IPS-18a (cell line): ENCODE measurements around the gene FGF11.

ENCODE experiments used
- H3K27ac ChIP-seq: one replicate; pipeline ENCODE4 v1.5.1; 2013; ENCODE audit warnings: low read length
- H3K27me3 ChIP-seq: one replicate; pipeline ENCODE4 v1.6.1; 2013; ENCODE audit warnings: mild to moderate bottlenecking, low read length; ENCODE audit not compliant: control insufficient read depth, insufficient read depth
- H3K36me3 ChIP-seq: one replicate; pipeline ENCODE4 v1.6.1; 2013; ENCODE audit warnings: low read depth, low read length; ENCODE audit not compliant: control insufficient read depth
- H3K4me1 ChIP-seq: one replicate; pipeline ENCODE4 v1.6.1; 2013; ENCODE audit warnings: low read depth, low read length; ENCODE audit not compliant: control insufficient read depth
- H3K4me3 ChIP-seq: one replicate; pipeline ENCODE4 v1.5.1; 2013; ENCODE audit warnings: low read length
- H3K9ac ChIP-seq: one replicate; pipeline ENCODE4 v1.6.1; 2013; ENCODE audit warnings: mild to moderate bottlenecking, low read length, moderate library complexity
- H3K9me3 ChIP-seq: one replicate; pipeline ENCODE4 v1.6.1; 2013; ENCODE audit warnings: low read depth, low read length; ENCODE audit not compliant: control insufficient read depth

Gene FGF11

DNA sequence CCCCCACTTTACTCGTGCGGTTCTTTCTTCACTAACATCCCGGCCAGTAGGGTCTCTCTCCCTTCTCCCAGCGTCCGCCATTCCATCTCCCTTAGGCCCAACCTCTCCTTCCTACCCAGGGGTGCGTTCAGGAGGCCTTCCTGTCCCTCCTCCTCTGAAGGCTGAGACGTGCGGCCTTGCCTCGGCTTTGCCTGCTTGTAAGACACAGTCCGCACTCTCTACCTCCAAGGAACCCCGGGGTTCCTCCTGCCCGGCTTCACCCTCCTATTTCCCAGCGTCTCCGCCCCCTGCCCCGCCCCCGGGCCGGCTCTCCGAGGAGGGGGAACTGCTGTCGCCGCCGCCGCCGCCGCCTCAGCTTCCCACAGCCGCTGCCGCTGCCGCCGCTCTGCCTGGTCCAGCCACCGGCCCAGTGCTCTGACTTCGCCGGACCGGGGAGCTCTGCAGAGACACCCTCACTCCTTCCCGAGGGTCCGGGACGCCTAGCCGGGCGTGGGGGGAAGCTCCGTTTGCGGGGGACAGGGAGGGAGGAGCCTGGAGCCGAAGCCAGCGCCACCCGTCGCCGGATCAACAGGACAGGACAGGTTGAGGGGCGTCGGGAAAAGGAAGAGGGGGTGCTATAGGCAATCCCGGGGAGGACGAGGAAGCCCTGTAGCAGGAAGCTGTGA lies 1.2 kb upstream of the FGF11 start:
- Histone ChIP-seq H3K4me3 (peak overlapping the region; percentile 91), H3K36me3 (no peaks in the 10 kb centered on the region), H3K9me3 (no peaks in the 10 kb centered on the region), H3K27me3 (peaks cover 61% of the 10 kb centered on the region), H3K4me1 (peaks cover 23% of the 10 kb centered on the region), H3K9ac (no peak overlapping the region), H3K27ac (no peak overlapping the region)

DNA sequence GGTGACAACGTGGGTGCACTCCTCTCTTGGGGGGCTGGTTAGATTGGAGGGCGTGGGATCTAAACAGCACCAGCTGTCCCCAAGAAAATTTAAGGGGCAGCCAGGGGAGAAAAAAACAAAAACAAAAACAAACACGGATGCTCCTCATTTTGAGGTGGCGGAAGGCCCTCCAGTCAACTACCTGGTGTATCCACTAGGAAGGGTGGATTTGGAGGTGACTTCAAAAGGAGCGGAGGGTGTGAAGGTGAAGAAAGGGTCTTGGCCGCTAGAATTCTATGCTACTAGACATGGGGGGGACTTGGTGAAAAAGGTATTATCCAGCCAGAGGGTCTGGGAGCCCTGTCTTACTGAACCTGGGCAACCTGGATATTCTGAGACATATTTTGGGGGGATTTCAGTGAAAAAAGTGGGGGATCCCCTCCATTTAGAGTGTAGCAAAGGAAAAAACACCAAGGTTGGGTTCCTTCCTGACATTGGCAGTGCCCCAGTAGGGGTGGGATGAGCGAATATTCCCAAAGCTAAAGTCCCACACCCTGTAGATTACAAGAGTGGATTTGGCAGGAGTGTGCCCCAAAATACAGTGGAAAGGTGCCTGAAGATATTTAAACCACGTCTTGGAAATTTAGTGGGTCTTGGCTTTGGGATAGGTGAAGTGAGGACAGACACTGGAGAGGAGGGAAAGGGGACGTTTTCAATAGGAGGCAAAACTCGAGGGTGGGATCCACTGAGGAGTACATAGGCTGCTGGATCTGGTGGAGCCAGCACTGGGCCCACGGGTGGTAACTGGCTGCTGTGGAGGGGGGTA lies 454 bp upstream of the FGF11 start:
- Histone ChIP-seq H3K36me3 (no peaks in the 10 kb centered on the region), H3K27me3 (peaks cover 67% of the 10 kb centered on the region), H3K4me3 (peak overlapping the region; percentile 91), H3K9me3 (no peaks in the 10 kb centered on the region), H3K27ac (no peak overlapping the region), H3K9ac (no peak overlapping the region), H3K4me1 (peaks cover 23% of the 10 kb centered on the region)

DNA sequence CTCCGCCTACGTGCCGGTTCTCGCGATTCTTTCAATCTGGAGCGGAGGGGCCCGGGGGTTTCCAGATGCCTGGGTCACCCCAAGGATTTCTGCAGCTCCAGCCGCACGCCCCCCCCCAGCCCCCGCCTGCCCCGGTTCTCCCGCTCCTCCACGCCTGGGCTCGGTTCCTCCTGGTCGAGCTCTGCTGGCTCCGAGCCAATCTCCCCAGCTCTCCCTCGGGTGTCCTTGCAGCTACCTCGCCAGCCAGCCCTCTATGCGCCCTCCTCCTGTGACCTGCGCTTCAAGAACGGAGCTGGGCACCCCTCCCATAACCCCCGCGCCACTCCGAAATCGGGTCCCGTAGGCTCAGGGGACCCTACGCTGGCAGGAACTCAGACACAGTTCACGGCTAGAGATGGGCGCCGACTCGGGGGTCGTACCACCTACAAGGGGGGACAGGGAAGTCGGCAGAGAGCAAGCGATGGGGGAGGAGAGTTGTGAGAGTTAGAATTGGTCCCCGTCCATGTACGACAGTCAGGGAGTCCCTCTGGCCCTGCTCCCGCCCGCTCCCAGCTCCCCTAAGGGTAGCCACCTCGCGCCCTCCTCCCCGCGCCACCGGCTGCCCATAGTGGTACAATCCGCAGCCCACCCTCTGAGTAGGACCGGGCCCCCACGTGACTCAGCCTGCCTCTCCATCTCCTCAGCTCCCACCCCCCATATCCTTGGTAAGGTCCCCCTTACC lies 961 bp downstream of the FGF11 start:
- Histone ChIP-seq H3K36me3 (no peaks in the 10 kb centered on the region), H3K4me3 (peak overlapping the region; percentile 91), H3K4me1 (peaks cover 23% of the 10 kb centered on the region), H3K9me3 (no peaks in the 10 kb centered on the region), H3K27ac (peak overlapping the region; percentile 70), H3K27me3 (peaks cover 72% of the 10 kb centered on the region), H3K9ac (peak overlapping the region; percentile 85)

DNA sequence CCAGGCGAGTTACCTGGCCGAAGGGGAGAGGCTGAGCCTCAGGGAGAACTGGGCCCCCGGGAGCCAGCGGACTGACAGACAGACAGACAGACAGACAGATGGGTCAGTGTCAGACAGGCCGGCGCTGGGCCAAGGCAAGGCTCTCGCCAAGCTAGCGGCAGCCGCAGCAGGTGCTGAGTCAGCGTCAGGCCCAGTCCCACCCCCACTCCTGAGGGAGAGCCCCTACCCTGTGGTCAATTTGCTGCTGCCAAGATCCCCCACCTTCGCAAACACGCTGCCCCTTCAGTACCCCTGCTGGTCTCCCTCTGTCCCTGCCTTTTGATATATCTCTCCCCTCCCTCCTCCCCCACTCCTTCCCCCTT lies 1.5 kb downstream of the FGF11 start:
- Histone ChIP-seq H3K27me3 (peaks cover 68% of the 10 kb centered on the region), H3K36me3 (no peaks in the 10 kb centered on the region), H3K4me3 (peak overlapping the region; percentile 91), H3K4me1 (peaks cover 21% of the 10 kb centered on the region), H3K9ac (peak overlapping the region; percentile 85), H3K9me3 (no peaks in the 10 kb centered on the region), H3K27ac (peak overlapping the region; percentile 70)

DNA sequence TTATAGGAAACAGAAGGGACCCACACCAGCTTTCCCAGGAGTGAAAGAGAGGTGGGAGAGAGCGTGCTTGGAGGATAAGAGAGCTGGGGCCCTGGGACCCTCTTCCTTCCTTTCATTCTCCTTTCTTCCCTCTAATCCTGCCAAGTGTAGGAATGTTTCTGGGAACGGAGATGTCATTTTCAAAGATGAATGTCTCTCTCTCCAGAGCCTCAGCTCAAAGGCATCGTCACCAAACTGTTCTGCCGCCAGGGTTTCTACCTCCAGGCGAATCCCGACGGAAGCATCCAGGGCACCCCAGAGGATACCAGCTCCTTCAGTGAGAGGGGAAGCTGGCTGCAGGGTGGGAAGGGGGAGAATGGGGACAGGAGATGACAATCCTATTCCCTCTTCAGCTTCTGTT lies 2.0 kb downstream of the FGF11 start:
- Histone ChIP-seq H3K4me1 (peaks cover 22% of the 10 kb centered on the region), H3K4me3 (peak overlapping the region; percentile 91), H3K27ac (no peak overlapping the region), H3K36me3 (no peaks in the 10 kb centered on the region), H3K27me3 (peaks cover 63% of the 10 kb centered on the region), H3K9ac (peak overlapping the region; percentile 85), H3K9me3 (no peaks in the 10 kb centered on the region)

DNA sequence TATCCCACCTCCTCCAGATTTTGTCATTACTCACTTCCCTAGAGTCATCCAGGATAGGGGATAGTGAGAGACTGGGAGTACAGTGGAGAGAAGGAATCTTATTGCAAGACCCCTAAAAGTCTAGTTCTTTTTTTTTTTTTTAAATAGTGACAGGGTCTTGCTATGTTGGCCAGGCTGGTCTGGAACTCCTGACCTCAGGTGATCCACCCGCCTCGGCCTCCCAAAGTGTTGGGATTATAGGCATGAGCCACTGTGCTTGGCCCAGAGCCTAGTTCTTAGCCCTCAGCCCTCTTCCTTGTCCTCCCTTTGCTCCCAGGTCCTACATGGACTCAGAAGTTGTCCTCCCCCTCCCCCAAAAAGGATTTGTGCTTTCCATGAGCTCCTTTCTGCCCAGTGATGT lies 2.8 kb downstream of the FGF11 start:
- Histone ChIP-seq H3K9ac (no peak overlapping the region), H3K4me1 (peaks cover 21% of the 10 kb centered on the region), H3K36me3 (no peaks in the 10 kb centered on the region), H3K4me3 (no peak overlapping the region), H3K9me3 (no peaks in the 10 kb centered on the region), H3K27me3 (peaks cover 57% of the 10 kb centered on the region), H3K27ac (no peak overlapping the region)

DNA sequence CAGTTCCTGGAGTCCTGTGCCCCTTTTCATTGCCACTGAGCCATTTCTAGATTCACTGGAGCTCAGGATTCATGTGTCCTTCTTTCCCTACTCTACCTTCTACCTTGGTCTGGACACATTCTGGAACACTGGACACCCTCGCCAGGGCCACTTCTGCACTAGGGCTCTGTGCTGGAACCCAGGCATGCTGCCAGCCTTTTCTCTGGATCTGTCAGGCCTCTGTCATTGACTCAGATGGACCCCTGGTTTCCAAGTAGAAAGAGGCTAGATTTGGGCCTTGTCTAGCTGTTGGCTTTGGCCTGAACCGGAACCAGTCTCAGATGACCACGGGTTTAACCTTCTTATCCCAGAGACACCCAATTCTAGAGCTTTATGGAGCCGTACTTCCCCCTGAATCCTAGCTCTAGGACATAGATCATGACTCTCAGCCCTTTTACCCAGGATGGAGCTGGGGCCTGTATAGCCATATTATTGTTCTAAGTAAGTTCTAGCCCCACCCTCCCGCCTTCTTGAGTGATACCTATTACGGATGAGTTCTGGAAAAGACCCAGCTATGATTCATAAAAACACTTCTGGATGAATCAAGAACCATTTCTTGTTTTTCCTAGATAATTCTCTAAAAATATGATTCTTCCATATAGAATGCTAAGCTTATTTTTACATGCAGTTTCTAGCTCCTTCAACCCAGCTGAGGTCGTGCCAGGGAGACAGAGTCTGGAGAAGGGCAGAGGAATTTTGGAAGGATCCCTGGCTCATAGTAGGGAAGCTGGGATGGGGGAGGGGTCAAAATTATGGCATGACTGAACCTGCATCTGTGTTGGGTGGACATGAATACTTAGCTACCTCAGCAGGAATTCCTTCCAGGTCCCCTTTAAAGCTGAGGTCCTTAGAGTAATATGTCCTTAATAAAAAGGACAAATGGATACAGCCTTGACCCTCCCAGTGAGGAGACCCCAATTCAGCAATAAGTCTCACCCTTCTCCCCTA lies 4.5 kb downstream of the FGF11 start:
- Histone ChIP-seq H3K4me3 (no peak overlapping the region), H3K36me3 (no peaks in the 10 kb centered on the region), H3K4me1 (peaks cover 13% of the 10 kb centered on the region), H3K27ac (no peak overlapping the region), H3K9me3 (no peaks in the 10 kb centered on the region), H3K27me3 (peaks cover 41% of the 10 kb centered on the region), H3K9ac (no peak overlapping the region)

DNA sequence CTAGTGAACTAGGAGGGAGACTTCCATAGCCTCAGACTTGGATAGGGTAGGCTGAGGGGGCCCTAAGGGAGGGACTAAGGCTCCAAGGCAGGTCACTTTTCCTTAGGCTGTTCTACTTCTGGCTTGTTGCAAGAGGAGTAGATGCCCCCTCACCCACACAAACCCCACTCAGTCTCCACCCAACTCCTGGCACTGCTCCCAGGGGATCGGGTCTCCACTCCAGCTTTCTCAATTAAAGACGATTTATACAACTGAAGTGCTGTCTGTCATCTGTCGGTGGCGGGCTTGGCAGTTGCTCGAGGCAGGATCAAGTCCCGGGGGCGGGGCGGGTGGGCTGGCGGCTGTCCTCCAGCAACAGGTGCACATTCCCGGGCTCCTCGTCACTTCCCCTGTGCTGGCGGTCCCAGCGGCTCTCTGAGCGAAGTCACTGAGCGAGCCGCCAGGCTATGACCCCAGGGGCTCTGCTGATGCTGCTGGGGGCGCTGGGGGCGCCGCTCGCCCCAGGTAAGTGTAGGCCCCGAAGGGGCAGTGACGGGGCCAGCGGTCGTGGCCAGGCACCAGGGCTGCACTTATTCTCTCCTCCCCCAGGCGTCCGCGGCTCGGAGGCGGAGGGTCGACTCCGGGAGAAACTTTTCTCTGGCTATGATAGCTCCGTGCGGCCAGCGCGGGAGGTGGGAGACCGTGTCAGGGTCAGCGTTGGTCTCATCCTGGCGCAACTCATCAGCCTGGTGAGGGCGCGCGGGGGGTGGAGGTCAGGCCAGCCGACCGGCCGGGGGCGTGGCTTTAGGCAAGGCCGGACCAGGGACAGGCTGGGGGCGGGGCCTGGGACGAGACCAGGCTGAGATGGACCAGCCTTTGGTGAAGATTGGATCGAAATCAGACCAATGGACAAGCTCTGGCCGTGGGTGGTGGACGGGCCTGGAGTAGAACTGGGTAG lies 5.6 kb downstream of the FGF11 start, which contains the start of gene CHRNB1:
TSS of gene CHRNB1 (plus strand) at position 380 of the 937 bp plus-strand sequence. CDS start at position 447, 67 bp downstream.
- Histone ChIP-seq H3K36me3 (no peaks in the 10 kb centered on the region), H3K27ac (no peak within 1 kb of the TSS), H3K9me3 (no peaks in the 10 kb centered on the region), H3K27me3 (peaks cover 29% of the 10 kb centered on the region), H3K4me1 (peaks cover 13% of the 10 kb centered on the region), H3K9ac (peak within 1 kb of the TSS; percentile 14), H3K4me3 (peak within 1 kb of the TSS; percentile 67)

DNA sequence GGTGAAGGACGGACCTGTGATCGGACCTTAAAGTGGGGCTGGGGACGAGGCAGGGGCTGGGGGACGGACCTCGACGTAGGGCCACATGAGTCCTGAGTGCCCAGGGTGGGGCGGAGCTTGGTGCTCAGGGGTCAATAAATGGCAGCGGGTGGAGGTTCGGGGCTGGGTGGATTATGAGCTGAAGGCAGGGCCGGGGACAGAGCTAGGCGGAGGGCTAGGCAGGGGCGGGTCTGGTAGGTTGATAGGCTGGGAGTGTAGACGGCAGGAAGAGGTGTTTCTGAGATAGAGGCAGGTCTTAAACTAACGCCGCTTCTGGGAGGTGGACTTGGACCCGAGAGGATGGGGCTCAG lies 6.3 kb downstream of the FGF11 start:
- peak overlapping the region; percentile 67 for H3K4me3 ChIP-seq
- H3K9ac ChIP-seq, result peak overlapping the region; percentile 14
- peaks cover 29% of the 10 kb centered on the region for H3K27me3 ChIP-seq
- no peaks in the 10 kb centered on the region for H3K36me3 ChIP-seq
- no peak overlapping the region for H3K27ac ChIP-seq
- peaks cover 13% of the 10 kb centered on the region for H3K4me1 ChIP-seq
- H3K9me3 ChIP-seq, result no peaks in the 10 kb centered on the region

DNA sequence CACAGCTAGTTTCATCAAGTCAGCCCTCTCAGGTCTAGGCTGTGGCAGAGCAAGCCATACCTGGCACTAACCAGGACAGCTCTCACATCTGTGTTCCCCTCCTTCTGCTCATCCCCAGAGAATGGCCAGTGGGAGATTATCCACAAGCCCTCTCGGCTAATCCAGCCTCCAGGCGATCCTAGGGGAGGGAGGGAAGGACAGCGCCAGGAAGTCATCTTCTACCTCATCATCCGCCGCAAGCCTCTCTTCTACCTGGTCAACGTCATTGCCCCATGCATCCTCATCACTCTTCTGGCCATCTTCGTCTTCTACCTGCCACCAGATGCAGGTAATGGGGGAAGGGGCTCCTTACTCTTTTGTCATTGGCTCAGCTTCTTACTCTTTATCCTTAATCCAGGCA lies 9.1 kb downstream of the FGF11 start:
- H3K4me1 ChIP-seq, result peaks cover 5% of the 10 kb centered on the region
- no peaks in the 10 kb centered on the region for H3K36me3 ChIP-seq
- no peak overlapping the region for H3K4me3 ChIP-seq
- peaks cover 8% of the 10 kb centered on the region for H3K27me3 ChIP-seq
- H3K27ac ChIP-seq, result no peak overlapping the region
- H3K9me3 ChIP-seq, result no peaks in the 10 kb centered on the region
- no peak overlapping the region for H3K9ac ChIP-seq
